HCEC 1CT (cell line): ENCODE data around the gene GCN1.

Experiments used
- DNase-seq: peaks from one replicate; pipeline ENCODE4 v3.0.0-alpha.2; 2017

The GCN1 gene

DNA sequence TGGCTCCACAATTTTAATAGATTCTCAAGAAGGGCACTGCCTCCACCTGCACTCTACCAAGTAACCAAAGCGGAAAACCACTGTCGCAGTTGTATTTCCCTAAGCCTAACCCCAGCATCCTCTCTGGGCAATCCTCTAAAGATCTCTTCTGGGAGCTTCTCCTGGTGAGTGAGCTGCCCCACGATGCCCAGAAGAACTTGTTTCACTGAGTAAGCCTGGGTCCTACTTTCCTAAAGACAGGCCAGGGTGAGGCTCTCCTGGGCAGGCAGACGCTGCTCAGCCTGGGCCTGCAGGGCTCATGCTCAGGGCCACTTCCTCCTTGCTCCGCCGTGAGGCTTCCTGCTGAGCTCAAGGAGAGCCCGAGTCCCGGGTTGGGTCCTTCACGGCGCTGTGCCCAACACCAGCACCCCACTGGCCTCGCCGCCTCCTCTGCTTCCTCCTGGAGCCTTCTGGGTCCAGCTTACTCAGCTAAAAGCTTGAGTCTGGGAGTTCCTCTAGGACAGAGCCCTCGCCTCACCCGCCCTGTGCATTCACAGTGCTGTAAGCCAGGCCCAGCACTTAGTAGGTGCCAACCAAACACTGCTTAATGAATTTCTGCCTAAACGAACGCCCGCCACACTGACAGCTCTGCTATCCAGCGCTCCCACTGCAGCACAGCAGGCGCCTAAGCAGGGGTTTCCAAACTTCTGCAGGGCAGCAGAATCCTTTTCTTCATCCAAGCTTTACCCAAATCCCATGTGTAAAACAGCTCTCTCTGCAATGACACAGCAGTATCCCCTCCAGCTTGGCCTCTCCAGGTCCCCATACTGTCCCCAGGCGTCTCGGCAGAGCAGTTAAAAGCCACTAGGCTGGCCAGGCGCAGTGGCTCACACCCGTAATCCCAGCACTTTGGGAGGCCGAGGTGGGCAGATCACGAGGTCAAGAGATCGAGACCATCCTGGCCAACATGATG is 83.7 kb downstream of the GCN1 start:
- DNase-seq = no peak

DNA sequence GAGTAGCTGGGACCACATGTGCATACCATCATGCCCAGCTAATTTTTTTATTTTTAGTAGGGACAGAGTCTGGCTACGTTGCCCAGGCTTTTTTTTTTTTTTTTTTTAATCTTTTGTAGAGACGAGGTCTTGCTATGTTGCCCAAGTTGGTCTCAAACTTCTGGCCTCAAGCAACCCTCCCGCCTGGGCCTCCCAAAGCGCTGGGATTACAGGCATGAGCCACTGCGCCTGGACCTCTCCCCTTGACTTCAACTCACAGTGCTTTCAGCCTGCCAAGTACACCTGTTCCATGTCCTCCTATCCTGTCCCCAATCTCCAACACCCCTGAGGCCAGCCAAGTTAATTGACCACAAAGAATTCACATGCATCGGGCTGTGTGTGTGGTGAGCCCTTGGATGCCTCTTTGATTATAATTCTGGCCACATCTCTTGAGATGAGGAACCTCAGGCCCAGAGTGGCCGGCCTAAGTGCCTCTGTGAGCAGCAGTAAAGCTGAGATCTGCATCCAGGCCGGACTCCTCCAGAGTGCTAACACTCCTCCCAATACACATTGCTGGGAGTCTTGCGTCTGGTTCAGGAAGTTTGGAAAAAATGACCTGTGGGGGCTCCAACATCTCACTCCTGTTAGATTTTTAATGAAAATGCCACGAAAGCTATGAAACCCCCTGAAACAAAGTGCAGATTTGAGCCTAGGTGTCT is 84.8 kb downstream of the GCN1 start:
- DNase-seq = no peak

DNA sequence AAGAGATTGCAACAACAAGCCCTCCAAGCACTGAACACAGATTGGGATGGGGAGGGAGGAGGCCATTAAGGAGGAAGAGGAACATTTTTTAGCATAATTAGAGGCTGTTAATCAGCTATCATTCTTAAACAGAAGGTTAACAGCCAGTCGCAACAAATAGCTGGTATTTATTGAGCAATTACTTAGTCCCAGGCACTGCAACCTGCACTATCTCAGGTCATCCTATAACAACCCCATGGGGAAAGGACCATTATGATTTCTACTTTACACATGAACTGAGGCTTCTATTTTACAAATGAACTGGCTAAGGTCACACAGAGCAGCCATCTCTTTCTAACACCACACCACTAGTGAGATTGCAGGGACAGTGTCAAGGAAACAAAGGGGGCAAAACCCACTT is 88.4 kb downstream of the GCN1 start:
- no peak for DNase-seq

DNA sequence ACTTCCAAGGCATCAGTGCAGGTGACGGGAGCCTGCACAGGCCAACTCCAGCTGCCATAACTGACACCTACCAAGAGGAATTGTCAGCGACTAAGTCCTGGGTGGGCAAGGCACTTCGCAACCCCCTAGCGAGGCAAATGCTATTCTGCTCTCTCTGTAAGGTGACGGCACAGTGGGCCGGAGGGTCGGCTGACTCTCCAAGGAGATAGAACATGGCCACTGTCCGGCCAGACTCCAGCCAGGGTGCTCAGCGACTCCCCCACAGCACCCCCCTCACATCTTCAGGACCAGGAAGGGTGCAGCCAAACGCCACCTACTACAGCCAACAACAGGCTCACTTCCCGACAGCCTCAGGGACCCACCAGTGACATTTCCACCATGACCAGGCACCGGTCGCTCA is 91.1 kb downstream of the GCN1 start:
- no peak for DNase-seq

DNA sequence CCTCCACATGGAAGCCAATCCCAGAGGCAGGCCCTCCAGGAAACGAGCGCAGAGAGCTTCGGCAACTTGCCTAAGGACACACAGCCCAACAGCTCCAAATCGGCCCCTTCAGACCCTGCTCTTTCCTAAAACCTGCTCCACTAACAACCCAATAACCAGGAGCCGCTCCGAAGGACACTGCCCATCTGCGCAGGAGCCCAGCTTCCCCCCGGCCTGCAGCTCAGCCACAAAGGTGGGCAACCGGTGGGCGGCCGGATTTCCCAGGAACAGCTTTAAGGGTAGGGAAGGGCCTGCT is 91.5 kb downstream of the GCN1 start:
- no peak for DNase-seq

DNA sequence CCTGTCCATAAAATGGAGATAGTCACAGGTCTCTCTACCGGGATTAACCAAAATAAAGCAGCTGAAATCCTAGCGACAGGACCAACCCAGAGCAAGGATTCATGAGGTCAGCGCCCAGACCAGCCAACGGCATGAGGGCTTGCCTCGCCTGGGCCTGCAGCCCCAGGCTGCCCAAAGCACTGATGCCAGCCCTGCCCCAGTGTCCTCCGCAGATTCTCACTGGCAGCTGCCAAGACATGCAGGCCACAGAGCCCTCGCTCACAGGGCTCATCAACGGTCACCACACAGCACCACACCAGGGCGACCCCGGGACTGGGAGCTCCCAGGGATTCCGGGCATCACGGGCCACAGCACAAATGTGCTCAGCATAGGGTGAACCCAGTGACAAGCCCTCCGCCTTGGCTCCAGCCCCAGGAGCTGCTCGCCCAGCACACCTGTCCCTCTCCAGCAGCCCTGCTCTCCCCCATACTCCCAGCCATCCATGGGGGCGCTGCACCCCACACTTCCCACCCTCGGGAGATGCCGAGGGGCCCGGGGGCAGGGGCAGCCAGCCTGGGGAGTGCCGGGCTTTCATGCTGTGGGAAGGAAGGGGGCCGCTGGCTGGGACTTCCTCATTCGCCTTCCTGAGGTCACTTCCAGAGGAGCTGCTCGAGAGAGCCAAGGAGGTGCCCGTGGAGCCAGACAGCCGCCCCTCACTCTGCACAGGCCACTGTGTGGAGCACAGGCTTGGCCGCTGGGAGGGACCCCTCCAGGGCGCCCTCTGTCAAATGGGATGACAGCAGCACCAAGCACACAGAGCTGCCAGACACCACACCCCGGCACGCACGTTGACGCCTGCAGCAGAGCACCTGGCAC is 92.1 kb downstream of the GCN1 start:
- DNase-seq = no peak

DNA sequence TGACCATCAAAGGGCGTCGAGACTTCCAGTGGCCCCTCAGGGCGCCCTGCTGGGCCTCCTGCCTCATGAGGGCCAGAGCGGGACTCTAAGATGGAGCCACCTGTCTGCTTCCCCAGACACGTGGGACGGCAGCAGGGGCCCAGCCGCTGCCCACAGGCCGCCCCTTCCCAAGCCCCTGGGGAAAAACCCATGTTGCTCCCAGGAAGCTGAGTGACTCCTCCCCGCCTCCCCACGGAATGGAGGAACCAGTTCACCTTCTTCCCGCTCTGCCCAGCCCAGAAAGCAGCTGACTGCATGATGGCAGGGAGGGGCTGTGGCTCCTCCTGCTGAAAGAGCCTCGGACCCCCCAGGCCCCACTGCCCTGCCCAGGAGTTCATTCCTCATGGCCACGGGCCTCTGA is 92.9 kb downstream of the GCN1 start:
- no peak for DNase-seq

DNA sequence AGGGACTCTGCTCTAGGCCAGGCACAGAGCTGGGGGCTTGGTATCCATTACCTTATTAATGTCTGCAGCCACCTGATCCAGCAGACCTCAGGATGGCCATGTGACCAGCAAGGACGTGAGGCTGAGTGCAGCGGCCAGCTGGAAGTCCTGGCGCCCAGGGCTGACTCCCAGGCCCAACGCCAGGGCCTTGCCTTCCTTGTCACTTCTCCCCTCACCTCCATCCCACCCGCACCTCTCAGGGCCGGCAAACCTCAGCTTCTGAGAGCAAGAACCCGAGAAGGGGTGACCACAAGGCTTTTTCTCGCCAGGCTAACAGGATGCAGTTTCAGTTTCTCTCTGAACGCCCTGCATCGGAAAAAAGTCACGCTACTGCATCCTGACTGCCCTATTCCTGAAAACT is 93.3 kb downstream of the GCN1 start:
- DNase-seq = no peak

DNA sequence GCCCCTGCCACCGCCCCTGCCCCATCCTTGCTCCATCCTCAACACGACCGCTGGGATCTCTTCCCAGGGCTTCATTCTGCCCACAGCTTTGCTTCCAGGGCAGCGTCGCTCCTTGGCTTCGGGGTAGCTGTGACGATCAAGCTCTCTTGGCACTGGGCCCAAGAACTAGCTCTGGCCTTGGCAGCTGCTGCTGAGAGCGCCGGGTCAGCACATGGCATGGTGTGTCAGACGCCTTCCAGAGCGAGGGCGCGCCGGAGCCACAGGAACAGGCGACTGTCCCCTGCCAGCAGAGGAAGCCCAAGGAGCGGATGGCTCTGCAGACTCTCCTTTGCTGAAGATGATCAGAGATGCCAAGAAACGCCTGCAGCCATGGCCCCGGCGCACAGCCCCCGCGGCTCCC is 93.9 kb downstream of the GCN1 start:
- DNase-seq = no peak

DNA sequence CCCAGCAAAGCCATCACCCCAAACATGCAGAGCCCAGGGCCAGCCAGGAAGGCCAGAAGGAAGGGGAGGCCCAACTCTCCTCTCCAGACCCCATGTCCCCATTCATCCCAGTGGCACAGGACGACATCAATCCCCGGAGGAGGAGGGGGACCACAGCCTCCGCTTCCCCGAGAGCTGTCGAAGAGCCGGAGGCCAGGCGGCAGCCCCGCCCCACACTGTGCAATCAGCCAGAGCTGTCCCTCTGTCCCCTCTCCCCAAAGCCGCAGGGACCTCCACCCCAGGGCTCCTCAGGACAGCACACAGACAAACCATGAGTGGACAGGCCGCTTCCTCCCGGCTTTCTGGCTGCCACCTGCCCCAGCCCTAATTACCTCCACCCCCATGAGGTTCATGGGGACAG is 94.8 kb downstream of the GCN1 start:
- no peak for DNase-seq

DNA sequence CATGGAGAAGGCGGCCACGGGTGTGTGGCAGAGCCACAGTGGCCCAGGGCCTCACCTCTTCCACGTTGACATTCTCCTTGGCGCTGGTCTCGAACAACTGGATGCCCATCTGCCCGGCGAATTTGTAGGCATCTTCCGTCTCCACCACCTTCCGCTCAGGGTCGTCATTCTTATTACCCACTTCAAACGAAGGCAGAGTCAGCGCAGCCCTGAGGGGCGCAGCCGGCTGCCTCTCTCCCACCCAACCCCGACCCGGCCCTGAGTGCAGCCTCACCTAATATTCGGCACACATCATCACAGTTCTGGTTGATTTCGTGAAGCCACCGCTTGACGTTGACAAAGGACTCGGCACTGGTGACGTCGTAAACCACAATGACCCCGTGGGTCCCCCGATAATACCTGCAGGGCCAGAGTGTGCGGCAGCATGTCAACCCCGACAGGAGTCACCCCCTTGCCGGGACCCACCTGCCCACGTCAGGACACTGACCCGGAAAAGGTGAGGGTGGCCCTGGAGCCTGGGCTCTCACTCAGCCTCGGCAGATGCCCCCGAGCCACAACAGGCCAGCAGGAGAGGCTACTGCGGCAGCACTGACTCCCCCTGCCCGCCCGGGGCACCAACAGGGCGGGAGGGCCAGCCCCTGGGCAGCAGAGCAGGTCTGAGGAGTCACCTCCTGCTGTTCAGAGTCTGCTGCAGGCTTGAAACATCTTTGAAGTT is 95.6 kb downstream of the GCN1 start:
- no peak for DNase-seq

DNA sequence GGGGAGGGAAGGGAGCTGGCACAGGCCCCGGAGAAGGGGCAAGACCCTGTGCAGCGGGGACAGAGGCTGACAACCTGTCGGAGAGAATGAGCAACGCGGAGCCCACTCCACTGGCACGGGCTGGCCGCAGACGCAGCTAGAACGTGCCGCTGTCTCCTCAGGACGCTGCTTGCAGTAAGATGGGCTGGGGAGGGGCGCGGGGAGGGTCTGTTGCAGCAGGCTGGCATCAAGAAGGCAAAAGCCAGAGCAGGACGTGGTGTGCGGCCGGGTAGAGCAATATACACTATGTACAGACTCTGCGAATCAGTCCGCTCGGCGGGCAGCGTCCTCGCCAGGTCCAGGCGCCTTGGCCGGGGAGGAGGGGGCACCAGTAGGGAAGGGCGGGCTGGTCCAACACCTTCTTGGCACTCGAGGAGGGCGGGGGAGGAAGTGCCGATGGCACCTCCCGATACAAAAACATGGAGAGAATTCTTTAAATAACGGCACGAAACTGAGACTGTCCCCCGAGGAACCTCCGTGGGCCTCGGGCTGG is 97.8 kb downstream of the GCN1 start:
- no peak for DNase-seq

DNA sequence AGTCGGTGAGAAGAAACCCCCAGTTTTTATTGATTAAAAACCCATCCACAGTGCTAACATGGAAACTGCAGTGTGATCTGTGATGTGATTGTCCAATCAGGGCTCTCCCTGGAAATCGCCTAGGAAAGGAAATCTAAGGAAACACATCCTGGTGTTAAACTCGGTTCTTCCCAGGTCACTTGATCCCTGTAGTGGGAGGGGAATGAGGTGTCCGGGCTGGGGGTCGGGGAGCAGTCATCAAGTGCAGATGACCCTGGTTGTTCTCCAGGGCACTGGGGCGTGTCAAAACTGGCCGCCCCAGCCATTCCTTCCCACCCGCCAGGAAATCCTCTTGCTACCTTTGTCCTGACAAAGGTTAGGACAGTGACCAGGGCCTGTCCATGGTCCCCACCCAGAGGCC is 98.8 kb downstream of the GCN1 start:
- DNase-seq = no peak

DNA sequence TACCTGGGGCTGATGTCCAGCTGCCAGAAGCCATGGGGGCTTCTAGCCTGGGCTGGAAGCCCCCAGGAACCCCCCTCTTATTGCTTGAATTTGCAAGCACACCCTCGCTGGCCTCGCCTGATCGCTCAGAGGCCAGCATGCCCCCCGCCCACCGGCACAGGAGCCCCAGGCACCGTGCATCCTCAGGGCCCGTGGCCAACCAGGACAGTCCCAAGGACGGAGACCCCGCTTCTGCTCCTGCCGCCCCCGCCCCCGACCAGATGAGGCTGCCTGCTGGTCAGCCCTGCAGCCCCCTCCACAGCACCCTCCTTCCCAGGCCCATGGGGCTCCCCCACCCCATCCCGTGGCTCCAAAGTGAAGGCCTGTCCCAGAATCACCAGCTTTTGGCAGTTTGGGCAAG is 99.2 kb downstream of the GCN1 start:
- DNase-seq = no peak

DNA sequence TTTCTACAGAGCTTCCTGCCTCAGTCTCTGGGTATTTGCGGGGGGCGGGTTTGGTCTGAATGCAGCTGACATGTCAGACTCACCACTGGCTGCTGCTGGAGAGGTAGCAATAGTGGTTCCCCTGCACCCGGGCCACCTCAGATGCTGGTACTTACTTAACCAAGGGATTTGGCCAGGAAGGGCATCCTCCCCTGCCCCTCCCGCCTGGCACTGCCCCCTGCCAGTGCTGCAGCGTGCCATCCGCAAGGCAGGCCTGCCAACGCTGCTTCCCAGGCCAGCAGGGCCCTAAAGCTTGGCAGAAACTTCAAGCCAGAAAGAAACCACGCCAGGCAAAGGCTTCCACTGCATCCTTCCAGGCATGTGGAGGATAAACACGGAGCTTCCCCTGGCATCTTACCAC is 100.0 kb downstream of the GCN1 start:
- no peak for DNase-seq

DNA sequence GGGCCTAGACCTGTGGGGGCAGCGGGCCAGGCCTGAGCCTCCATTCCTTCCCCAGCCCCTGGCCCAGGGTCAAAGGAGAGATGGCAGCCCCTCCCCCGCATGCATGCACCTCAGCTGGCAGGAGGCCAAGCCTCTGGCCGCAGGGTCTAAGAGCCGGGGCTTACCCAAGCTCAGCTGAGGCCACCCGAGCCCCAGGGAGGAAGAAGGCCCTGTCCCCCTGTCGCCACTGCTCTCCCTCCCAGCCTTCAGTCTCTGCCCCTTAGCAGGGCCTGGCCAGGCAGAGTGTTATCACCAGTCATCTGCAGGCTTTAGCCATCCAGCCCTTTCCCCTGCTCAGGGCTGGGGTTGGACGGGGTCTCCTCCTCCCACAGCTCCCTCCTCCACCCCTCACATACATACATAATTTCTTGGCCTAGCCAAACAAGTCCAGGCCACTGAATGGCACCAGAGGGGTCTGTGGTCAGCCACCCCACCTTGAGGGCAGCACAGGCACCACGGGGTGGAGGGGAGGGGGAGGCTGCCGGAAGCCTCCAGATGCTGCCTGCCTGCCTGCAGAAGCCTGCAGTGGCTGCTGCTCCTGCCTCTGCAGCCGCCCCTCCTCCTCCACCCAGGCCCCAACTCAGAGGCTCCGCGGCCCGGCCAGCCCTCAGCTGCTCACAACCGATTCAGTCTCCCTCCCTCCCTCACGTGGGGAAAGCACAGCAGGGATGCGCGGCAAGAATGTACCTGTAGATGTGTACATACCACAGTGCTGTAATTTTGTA is 100.7 kb downstream of the GCN1 start:
- DNase-seq = no peak

DNA sequence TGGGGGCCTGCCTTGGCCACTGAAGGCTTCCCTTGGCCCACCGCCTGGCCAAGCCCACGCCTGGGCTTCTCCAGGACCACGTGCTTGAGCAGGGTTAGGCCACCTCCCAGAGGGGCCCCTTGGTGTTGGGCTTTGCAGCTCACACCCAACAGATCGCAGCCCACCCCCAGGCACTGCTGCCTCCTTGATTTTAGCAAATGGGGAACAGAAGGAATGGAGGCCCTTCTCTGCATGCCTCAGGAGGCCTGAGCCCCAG is 101.3 kb downstream of the GCN1 start:
- no peak for DNase-seq

DNA sequence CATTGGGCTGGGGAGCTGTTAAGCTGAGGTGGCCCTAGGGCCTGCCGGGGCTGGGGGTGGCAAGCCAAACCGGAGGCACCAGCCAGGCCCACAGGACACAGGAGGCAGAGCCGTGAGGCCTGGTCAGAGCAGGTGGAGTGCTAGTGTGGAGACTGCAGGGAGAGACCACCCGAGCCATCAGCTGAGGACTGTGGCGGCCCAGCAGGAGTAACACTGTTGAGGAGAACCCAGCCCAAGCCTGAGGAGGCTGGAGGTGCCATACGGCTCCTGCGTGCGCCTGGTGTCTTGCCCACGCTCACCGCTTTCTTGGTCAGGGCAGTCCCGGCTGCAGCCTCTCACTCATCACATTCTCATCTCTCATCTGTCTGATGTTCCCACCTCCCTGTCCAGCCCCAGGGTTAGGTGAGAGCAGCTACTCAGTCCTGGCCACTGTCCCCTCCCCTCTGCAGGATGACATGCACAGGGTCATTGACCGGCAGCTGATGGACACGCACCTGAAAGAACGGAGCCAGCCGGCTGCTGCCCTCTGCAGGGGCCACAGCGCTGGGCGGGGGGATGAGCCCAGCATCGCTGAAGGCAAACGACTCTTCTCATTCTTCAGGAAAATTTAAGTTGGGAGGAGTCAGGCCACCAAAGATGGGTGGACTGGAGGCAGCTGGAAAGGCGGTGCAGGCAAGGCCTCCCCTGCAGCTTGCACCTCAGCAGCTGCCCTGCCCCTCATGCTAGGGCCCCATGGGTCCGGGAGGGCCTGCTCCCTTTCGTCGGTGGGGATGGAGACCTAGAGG is 101.8 kb downstream of the GCN1 start:
- no peak for DNase-seq

DNA sequence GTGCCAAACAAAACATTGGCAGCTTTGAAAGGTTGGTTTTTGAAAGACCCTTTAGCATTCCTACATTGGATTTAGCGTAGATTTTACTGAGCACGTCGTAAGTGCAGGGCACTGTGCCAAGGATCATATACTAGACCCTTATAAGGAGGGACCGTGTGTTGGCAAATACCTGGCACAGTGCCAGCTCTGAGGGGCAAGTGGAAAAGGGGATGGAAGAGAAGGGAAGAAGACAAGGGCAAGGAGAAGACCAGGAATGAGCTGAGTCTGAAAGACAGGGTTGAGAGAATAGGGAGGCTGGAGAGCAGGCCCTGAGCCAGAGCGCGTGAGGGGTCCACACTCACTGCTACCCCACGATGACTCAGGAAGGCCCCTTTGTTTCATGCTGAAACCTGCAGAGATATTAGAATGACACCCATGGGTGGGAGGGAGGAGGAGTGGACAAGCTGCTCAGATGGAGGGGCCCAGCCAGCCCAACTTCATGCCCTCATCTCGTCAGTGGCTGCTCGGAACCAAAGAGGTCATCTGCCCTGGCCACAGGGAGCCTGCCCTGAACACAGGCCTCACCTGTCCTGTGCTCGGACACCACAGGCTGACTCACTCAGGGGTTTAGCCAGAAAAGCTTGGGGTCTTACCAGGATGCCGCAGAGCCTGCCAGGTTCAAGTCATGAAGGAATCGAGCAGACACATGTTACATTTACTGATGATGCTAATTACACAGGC is 103.0 kb downstream of the GCN1 start:
- DNase-seq = no peak

DNA sequence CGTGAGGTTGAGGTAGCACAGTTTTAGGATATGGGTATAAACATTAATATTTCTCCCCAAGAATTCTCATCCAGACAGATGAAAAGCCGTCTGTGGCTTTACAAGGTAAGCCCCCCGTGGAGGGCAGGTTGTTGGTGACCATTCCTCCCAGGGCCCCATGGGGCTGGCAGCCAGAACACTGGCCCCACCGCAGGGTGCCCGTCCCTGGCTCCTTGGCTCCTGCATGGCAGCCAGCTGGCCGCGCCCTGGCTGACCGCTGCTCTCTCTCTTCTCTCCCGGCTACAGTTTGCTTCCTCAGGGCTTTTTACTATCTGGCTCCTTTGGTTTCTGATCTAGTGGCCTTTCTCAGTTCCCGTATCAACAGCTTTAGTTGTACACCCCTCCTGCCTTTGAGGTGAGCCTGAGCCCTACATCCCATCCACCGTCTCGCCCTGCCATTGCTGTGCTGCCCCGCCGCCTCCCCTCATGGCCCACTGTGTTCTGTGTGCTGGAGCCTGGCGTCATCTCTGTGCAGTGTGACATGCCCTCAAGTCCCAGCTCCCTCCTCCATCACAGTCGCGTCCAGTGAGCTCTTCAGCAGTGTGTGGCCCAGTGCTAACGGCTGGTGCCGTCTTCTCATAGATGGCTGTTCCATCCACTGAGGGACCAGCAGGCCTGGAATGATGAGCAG is 103.8 kb downstream of the GCN1 start:
- no peak for DNase-seq
